ENCODE results near the gene NOXO1. TPM values are rescaled to one million over a fixed set of nuclear protein-coding genes. Genes with fewer than 3 reads are reported as not detected.

NOXO1 gene
- total RNA-seq, 1 experiment from 2014 or later = 0.24 TPM

DNA sequence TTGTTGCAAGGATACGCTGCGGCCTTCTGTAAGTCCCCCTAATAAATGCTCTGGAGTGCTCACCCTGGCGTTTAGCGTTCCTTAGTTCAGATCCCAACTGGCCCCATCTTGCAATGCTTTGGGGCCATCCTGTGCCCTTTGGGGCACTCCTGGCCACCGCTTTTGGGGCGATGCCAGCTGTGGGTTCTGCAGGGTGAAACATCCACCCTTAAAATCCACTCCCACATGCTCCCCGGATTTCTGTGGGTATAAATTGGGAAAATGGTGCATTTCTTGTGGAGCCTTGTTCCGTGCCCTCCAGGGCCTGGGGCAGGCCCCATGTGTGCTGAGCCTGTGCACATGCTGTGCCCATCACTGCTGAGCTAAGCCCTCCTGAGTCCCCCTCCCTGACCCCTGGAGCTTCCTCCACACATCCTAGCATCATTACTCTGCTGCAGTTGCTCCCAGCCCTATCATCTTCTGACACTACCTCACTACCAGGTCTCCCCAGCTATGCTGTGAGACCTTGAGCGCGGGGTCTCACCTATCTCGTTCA, 44.3 kb downstream of the NOXO1 start:
- in situ Hi-C loops (cut with HindIII; ENCODE audit: low pct_unique_long_range_greater_than_20kb, low sequenced_read_pairs) = no loop called here
- no peak for DNase-seq (ENCODE audit: low read depth)

DNA sequence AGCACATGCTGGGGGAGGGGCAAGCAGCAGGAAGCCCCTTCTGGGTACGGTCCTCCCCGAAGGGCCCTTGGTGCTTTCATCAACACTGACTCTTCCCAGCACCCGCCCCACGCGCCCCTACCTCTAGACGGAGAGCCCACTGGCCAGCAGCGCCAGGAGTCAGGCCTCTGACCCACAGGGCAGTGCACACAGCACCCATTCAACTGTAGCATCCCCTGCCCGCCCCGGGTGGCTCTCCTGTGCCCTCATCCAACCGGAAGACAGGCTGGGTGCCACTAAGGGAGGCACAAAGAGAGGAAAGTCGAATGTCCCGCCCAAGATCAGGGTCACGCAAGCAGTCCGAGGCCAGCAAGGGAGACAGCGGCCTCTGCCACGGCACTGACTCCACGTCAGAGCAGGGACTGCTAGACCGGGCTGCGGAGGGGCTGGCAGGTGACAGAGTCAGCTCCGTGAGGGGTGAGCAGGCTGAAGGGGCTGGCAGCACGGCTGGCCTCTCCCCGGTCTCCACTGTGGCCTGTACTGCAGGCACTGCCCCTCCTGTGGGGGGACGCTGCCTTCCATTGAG, 48.1 kb downstream of the NOXO1 start:
- in situ Hi-C loops (cut with HindIII; ENCODE audit: low pct_unique_long_range_greater_than_20kb, low sequenced_read_pairs) = no loop called here

DNA sequence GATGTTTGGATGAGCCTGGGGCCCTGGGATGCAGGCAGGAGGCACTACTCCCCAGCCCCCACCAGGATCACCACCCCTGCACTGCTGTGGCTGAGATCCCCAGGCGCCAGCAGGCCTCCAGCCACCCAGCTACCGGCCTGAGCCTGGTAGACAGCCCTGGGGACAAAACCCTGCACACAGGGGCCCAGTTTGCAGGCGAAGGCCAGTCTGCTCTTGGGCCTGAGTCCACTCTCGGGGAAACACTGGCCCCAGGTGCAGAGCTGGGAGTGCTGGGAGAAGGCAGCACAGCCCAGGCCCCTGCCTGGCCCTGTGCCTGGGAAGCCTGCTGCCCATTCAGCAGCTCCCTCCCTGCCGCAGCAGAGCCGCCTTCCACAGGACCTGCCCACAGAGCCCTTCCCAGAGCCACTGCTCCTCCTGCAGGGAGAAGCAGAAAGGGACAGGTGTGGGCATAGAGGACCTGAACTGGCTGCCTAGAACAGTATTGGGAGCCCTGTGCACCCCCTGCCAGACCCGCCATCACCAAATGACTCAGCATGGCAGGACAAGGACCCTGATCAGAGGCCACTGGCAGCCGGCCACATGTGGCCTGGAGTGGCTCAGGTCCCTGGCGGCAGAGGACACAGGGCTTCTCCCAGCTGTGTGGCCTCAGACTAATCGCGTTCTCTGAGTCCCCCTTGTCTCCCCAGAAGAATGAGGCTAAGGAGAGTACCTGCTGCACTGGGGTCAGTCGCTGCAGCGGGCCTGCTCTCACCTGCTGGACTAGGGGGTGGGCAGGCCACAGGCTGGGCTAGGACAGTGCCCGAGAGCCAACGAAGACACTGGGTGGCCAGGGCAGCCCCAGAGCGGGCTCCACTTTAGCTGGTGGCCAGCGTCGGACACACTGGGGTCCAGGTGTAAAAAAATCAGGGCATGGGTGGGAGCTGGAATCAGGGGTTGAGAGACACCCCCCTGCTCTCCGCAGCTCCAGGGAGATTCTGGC, 48.9 kb downstream of the NOXO1 start:
- peak; percentile 71 for DNase-seq (ENCODE audit: low read depth)
- in situ Hi-C loops (cut with HindIII; ENCODE audit: low pct_unique_long_range_greater_than_20kb, low sequenced_read_pairs) = no loop called here

More for the DNA sequence above, 48.1 kb downstream of the NOXO1 start:
- DNase-seq (ENCODE audit: low read depth) = no peak

DNA sequence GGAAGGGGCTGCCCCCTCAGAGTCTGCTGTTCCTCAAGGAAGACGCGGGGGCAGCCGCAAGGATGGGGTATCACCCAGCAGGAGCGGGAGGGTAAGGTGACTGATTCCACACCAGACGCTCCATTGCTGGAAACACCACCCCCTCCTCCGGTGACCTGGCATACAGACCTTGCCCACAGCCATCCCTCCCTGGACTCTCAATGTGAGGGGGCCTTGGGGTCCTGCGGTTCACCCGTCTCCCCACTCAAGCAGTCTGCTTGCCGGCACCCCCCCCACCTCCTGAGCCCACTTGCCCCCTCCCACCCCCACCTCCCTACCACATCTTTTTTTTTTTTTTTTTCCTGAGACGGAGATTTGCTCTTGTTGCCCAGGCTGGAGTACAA, 50.9 kb downstream of the NOXO1 start:
- in situ Hi-C loops (cut with HindIII; ENCODE audit: low pct_unique_long_range_greater_than_20kb, low sequenced_read_pairs) = no loop called here
- no peak for DNase-seq (ENCODE audit: low read depth)

DNA sequence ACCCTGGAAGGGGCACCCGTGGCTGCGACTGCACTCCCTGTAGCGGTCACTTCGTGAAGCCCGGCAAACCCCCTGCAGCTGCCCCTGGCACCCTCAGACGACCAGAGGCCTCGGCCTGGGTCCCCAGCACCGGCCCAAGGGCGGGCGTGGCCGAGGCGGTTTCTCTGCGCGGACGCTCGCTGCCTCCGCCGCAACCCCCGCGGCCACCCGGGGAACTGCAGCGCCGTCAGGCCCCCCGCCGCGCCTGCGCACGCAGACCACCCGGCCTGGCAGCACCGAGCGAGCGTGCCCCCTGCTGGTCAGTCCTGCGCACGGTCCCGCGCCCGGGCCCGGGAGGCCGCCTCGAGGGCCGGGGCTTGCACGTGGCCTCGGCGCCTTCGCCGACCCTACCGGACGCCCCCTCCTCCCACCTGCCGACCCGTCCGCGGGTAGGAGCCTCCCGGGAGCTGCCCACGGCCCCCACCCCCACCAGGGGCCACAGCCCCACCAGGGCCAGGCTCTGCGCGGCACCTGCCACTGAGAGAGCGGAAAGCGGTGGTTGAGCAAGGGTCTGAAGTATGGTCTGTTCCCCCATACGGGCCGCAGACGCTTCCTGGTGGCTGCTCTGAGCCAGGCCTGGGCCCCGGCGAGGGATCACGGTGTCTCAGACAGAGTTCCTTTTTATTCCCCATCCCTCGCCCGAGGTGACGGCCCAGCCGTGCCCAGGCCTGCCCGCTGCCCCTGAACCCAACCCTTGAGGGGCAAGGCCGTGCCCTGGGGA, 51.5 kb downstream of the NOXO1 start:
- in situ Hi-C loops (cut with HindIII; ENCODE audit: low pct_unique_long_range_greater_than_20kb, low sequenced_read_pairs) = no loop called here
- peak; percentile 83 for DNase-seq (ENCODE audit: low read depth)

DNA sequence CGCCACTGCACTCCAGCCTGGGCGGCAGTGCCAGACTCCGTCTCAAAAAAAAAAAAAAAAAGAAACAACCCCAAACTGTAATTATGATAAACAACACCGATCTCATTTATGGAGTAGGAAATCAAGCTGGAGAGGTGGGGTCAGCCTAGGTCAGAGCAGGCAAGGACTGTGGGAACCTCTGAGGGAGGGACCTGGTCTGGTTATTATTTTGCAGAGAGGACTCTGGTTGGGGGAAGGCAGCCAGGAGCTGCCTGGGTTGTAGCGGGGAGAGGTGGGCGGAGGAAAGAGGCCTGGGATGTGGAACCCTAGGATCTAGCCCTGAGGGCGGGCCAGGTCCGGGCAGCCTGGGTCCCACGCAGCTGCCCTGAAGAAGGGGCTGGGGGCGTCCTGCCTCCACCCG, 52.2 kb downstream of the NOXO1 start:
- DNase-seq (ENCODE audit: low read depth) = peak; percentile 74
- in situ Hi-C loops (cut with HindIII; ENCODE audit: low pct_unique_long_range_greater_than_20kb, low sequenced_read_pairs) = no loop called here

Other genes starting within 250 kb of the NOXO1 start
- gene NME3, start 209.9 kb downstream of the NOXO1 start, total RNA-seq (2014; rRNA removed; shearing (Covaris generic); ENCODE audit: low replicate concordance) = 218 and 272 TPM in 2 replicates
- 3.5 and 8.9 TPM in 2 replicates for gene EME2, start 208.7 kb downstream of the NOXO1 start, total RNA-seq (2014; rRNA removed; shearing (Covaris generic); ENCODE audit: low replicate concordance)
- gene MRPS34, start 208.3 kb downstream of the NOXO1 start, total RNA-seq (2014; rRNA removed; shearing (Covaris generic); ENCODE audit: low replicate concordance) = 434 and 458 TPM in 2 replicates
- gene SPSB3, start 198.9 kb downstream of the NOXO1 start, total RNA-seq (2014; rRNA removed; shearing (Covaris generic); ENCODE audit: low replicate concordance) = 87.3 and 107 TPM in 2 replicates
- 233 and 346 TPM in 2 replicates for gene NUBP2, start 198.5 kb downstream of the NOXO1 start, total RNA-seq (2014; rRNA removed; shearing (Covaris generic); ENCODE audit: low replicate concordance)
- not detected in 2 replicates for gene IGFALS, start 187.8 kb downstream of the NOXO1 start, total RNA-seq (2014; rRNA removed; shearing (Covaris generic); ENCODE audit: low replicate concordance)
- 205 and 219 TPM in 2 replicates for gene HAGH, start 154.6 kb downstream of the NOXO1 start, total RNA-seq (2014; rRNA removed; shearing (Covaris generic); ENCODE audit: low replicate concordance)
- gene FAHD1, start 154.3 kb downstream of the NOXO1 start, total RNA-seq (2014; rRNA removed; shearing (Covaris generic); ENCODE audit: low replicate concordance) = 120 and 169 TPM in 2 replicates
- 41.4 and 49.6 TPM in 2 replicates for gene MEIOB, start 109.3 kb downstream of the NOXO1 start, total RNA-seq (2014; rRNA removed; shearing (Covaris generic); ENCODE audit: low replicate concordance)
- gene HS3ST6, start 63.1 kb downstream of the NOXO1 start, total RNA-seq (2014; rRNA removed; shearing (Covaris generic); ENCODE audit: low replicate concordance) = not detected in 2 replicates
- 275 and 288 TPM in 2 replicates for gene MSRB1, start 38.3 kb downstream of the NOXO1 start, total RNA-seq (2014; rRNA removed; shearing (Covaris generic); ENCODE audit: low replicate concordance)
- gene RPL3L, start 26.8 kb downstream of the NOXO1 start, total RNA-seq (2014; rRNA removed; shearing (Covaris generic); ENCODE audit: low replicate concordance) = not detected in 2 replicates
- 527 and 683 TPM in 2 replicates for gene NDUFB10, start 21.9 kb downstream of the NOXO1 start, total RNA-seq (2014; rRNA removed; shearing (Covaris generic); ENCODE audit: low replicate concordance)
- gene RPS2, start 16.6 kb downstream of the NOXO1 start, total RNA-seq (2014; rRNA removed; shearing (Covaris generic); ENCODE audit: low replicate concordance) = 7,960 and 10,766 TPM in 2 replicates
- not detected in 2 replicates for gene RNF151, start 14.6 kb downstream of the NOXO1 start, total RNA-seq (2014; rRNA removed; shearing (Covaris generic); ENCODE audit: low replicate concordance)
- gene TBL3, start 9.4 kb downstream of the NOXO1 start, total RNA-seq (2014; rRNA removed; shearing (Covaris generic); ENCODE audit: low replicate concordance) = 128 and 160 TPM in 2 replicates
- gene GFER, start 2.7 kb upstream of the NOXO1 start, total RNA-seq (2014; rRNA removed; shearing (Covaris generic); ENCODE audit: low replicate concordance) = 55.9 and 56.8 TPM in 2 replicates
- gene SYNGR3, start 8.5 kb upstream of the NOXO1 start, total RNA-seq (2014; rRNA removed; shearing (Covaris generic); ENCODE audit: low replicate concordance) = 37.8 and 44.9 TPM in 2 replicates
- 45.0 and 89.3 TPM in 2 replicates for gene ZNF598, start 28.4 kb upstream of the NOXO1 start, total RNA-seq (2014; rRNA removed; shearing (Covaris generic); ENCODE audit: low replicate concordance)
- gene NPW, start 38.3 kb upstream of the NOXO1 start, total RNA-seq (2014; rRNA removed; shearing (Covaris generic); ENCODE audit: low replicate concordance) = not detected in 2 replicates
- gene NHERF2, start 45.4 kb upstream of the NOXO1 start, total RNA-seq (2014; rRNA removed; shearing (Covaris generic); ENCODE audit: low replicate concordance) = 30.3 and 32.4 TPM in 2 replicates
- gene NTHL1, start 66.4 kb upstream of the NOXO1 start, total RNA-seq (2014; rRNA removed; shearing (Covaris generic); ENCODE audit: low replicate concordance) = 129 and 148 TPM in 2 replicates
- 22.3 and 31.5 TPM in 2 replicates for gene TSC2, start 66.5 kb upstream of the NOXO1 start, total RNA-seq (2014; rRNA removed; shearing (Covaris generic); ENCODE audit: low replicate concordance)
- 37.4 and 84.9 TPM in 2 replicates for gene PKD1, start 154.4 kb upstream of the NOXO1 start, total RNA-seq (2014; rRNA removed; shearing (Covaris generic); ENCODE audit: low replicate concordance)
- gene RAB26, start 167.2 kb upstream of the NOXO1 start, total RNA-seq (2014; rRNA removed; shearing (Covaris generic); ENCODE audit: low replicate concordance) = 8.9 and 9.5 TPM in 2 replicates
- 94.4 and 101 TPM in 2 replicates for gene TRAF7, start 174.3 kb upstream of the NOXO1 start, total RNA-seq (2014; rRNA removed; shearing (Covaris generic); ENCODE audit: low replicate concordance)
- gene CASKIN1, start 215.1 kb upstream of the NOXO1 start, total RNA-seq (2014; rRNA removed; shearing (Covaris generic); ENCODE audit: low replicate concordance) = 0.03 TPM in 1 of 2 replicates, not detected in the other
- gene MLST8, start 224.0 kb upstream of the NOXO1 start, total RNA-seq (2014; rRNA removed; shearing (Covaris generic); ENCODE audit: low replicate concordance) = 81.6 and 90.5 TPM in 2 replicates
- gene BRICD5, start 229.4 kb upstream of the NOXO1 start, total RNA-seq (2014; rRNA removed; shearing (Covaris generic); ENCODE audit: low replicate concordance) = 0.12 and 1.1 TPM in 2 replicates
- gene PGP, start 233.4 kb upstream of the NOXO1 start, total RNA-seq (2014; rRNA removed; shearing (Covaris generic); ENCODE audit: low replicate concordance) = 59.6 and 78.5 TPM in 2 replicates
- 45.6 and 67.7 TPM in 2 replicates for gene E4F1, start 242.1 kb upstream of the NOXO1 start, total RNA-seq (2014; rRNA removed; shearing (Covaris generic); ENCODE audit: low replicate concordance)

Data from Caki2 (cell line).